ENCODE results near the gene ZMIZ1. TPM values are rescaled to one million over a fixed set of nuclear protein-coding genes. Genes with fewer than 3 reads are reported as not detected.

Gene ZMIZ1
- total RNA-seq, 1 donor from 2014 or later = 67.6 TPM

GRCh38 chr10:79320316-79320715 lies 251.6 kb downstream of the ZMIZ1 start:
- Mint-ChIP-seq H3K4me3 (no peak overlapping the region), H3K36me3 (ENCODE audit: low read depth) (peaks cover 14% of the 10 kb centered on the region), H3K4me1 (ENCODE audit: low read depth) (peaks cover 97% of the 10 kb centered on the region), H3K27ac (no peak overlapping the region), H3K9me3 (peaks cover 14% of the 10 kb centered on the region), H3K27me3 (ENCODE audit: insufficient read depth) (no peaks in the 10 kb centered on the region)
- DNase-seq (ENCODE audit: low spot score) = no peak
- intact Hi-C loops (cut with micrococcal nuclease) = loop anchor here (10.0 kb wide), 1 partner anchor 884 kb away; the partner anchor contains the start of gene ANXA11

GRCh38 chr10:79320820-79321493 lies 252.2 kb downstream of the ZMIZ1 start:
- Mint-ChIP-seq H3K4me3 (no peak overlapping the region), H3K4me1 (ENCODE audit: low read depth) (peaks cover 91% of the 10 kb centered on the region), H3K36me3 (ENCODE audit: low read depth) (peaks cover 9% of the 10 kb centered on the region), H3K9me3 (peaks cover 14% of the 10 kb centered on the region), H3K27me3 (ENCODE audit: insufficient read depth) (no peaks in the 10 kb centered on the region), H3K27ac (peak overlapping the region; percentile 73)
- intact Hi-C loops (cut with micrococcal nuclease) = loop anchor here (10.0 kb wide), 1 partner anchor 884 kb away; the partner anchor contains the start of gene ANXA11
- no peak for DNase-seq (ENCODE audit: low spot score)

GRCh38 chr10:79321494-79321882 lies 252.7 kb downstream of the ZMIZ1 start:
- intact Hi-C loops (cut with micrococcal nuclease) = loop anchor here (10.0 kb wide), 1 partner anchor 883 kb away; the partner anchor contains the start of gene ANXA11
- Mint-ChIP-seq H3K4me3 (no peak overlapping the region), H3K27ac (peak overlapping the region; percentile 73), H3K9me3 (peaks cover 14% of the 10 kb centered on the region), H3K27me3 (ENCODE audit: insufficient read depth) (no peaks in the 10 kb centered on the region), H3K4me1 (ENCODE audit: low read depth) (peaks cover 85% of the 10 kb centered on the region), H3K36me3 (ENCODE audit: low read depth) (peaks cover 9% of the 10 kb centered on the region)
- DNase-seq (ENCODE audit: low spot score) = no peak

- H3K27ac Mint-ChIP-seq = peak overlapping the region; percentile 98
Measured at GRCh38 chr10:79321951-79322350, 253.2 kb downstream of the ZMIZ1 start.

GRCh38 chr10:79322616-79323543 lies 254.1 kb downstream of the ZMIZ1 start:
- Mint-ChIP-seq H3K9me3 (peaks cover 14% of the 10 kb centered on the region), H3K36me3 (ENCODE audit: low read depth) (peaks cover 7% of the 10 kb centered on the region), H3K27me3 (ENCODE audit: insufficient read depth) (no peaks in the 10 kb centered on the region), H3K4me1 (ENCODE audit: low read depth) (peaks cover 71% of the 10 kb centered on the region), H3K4me3 (peak overlapping the region; percentile 70), H3K27ac (peak overlapping the region; percentile 98)
- intact Hi-C loops (cut with micrococcal nuclease) = loop anchor here (1.0 to 10.0 kb wide), 2 partner anchors 8 to 882 kb away; partner anchors contain the start of gene ANXA11
- DNase-seq (ENCODE audit: low spot score) = peak; percentile 76

More at GRCh38 chr10:79321951-79322350, 253.2 kb downstream of the ZMIZ1 start:
- peaks cover 81% of the 10 kb centered on the region for H3K4me1 Mint-ChIP-seq (ENCODE audit: low read depth)
- H3K9me3 Mint-ChIP-seq = peaks cover 14% of the 10 kb centered on the region
- DNase-seq (ENCODE audit: low spot score) = no peak
- intact Hi-C loops (cut with micrococcal nuclease) = loop anchor here (10.0 kb wide), 1 partner anchor 883 kb away; the partner anchor contains the start of gene ANXA11
- no peak overlapping the region for H3K4me3 Mint-ChIP-seq
- no peaks in the 10 kb centered on the region for H3K27me3 Mint-ChIP-seq (ENCODE audit: insufficient read depth)
- H3K36me3 Mint-ChIP-seq (ENCODE audit: low read depth) = peaks cover 7% of the 10 kb centered on the region

- H3K27me3 Mint-ChIP-seq (ENCODE audit: insufficient read depth) = no peaks in the 10 kb centered on the region
- peaks cover 64% of the 10 kb centered on the region for H3K4me1 Mint-ChIP-seq (ENCODE audit: low read depth)
- intact Hi-C loops (cut with micrococcal nuclease) = loop anchor here (1.0 to 10.0 kb wide), 2 partner anchors 8 to 881 kb away; partner anchors contain the start of gene ANXA11
- peak overlapping the region; percentile 70 for H3K4me3 Mint-ChIP-seq
- no peak for DNase-seq (ENCODE audit: low spot score)
- H3K9me3 Mint-ChIP-seq = peaks cover 14% of the 10 kb centered on the region
- H3K36me3 Mint-ChIP-seq (ENCODE audit: low read depth) = peaks cover 7% of the 10 kb centered on the region
- H3K27ac Mint-ChIP-seq = peak overlapping the region; percentile 98
Measured at GRCh38 chr10:79323602-79324001, 254.8 kb downstream of the ZMIZ1 start.

- Mint-ChIP-seq H3K9me3 (peaks cover 9% of the 10 kb centered on the region), H3K4me3 (no peak overlapping the region), H3K4me1 (ENCODE audit: low read depth) (peaks cover 60% of the 10 kb centered on the region), H3K36me3 (ENCODE audit: low read depth) (peaks cover 7% of the 10 kb centered on the region), H3K27me3 (ENCODE audit: insufficient read depth) (no peaks in the 10 kb centered on the region), H3K27ac (peak overlapping the region; percentile 98)
- intact Hi-C loops (cut with micrococcal nuclease) = loop anchor here (10.0 kb wide), 1 partner anchor 881 kb away; the partner anchor contains the start of gene ANXA11
- DNase-seq (ENCODE audit: low spot score) = no peak
Measured at GRCh38 chr10:79324032-79324695, 255.4 kb downstream of the ZMIZ1 start.

- Mint-ChIP-seq H3K27me3 (ENCODE audit: insufficient read depth) (no peaks in the 10 kb centered on the region), H3K9me3 (no peaks in the 10 kb centered on the region), H3K4me1 (ENCODE audit: low read depth) (peaks cover 55% of the 10 kb centered on the region), H3K4me3 (no peak overlapping the region), H3K36me3 (ENCODE audit: low read depth) (peaks cover 3% of the 10 kb centered on the region), H3K27ac (no peak overlapping the region)
- intact Hi-C loops (cut with micrococcal nuclease) = loop anchor here (10.0 kb wide), 1 partner anchor 878 kb away; the partner anchor contains the start of gene ANXA11
- no peak for DNase-seq (ENCODE audit: low spot score)
Measured at GRCh38 chr10:79326361-79327089, 257.8 kb downstream of the ZMIZ1 start.

GRCh38 chr10:79327090-79327457 lies 258.3 kb downstream of the ZMIZ1 start:
- Mint-ChIP-seq H3K4me1 (ENCODE audit: low read depth) (peaks cover 55% of the 10 kb centered on the region), H3K27ac (no peak overlapping the region), H3K4me3 (no peak overlapping the region), H3K36me3 (ENCODE audit: low read depth) (peaks cover 6% of the 10 kb centered on the region), H3K27me3 (ENCODE audit: insufficient read depth) (no peaks in the 10 kb centered on the region), H3K9me3 (peaks cover 3% of the 10 kb centered on the region)
- intact Hi-C loops (cut with micrococcal nuclease) = loop anchor here (10.0 kb wide), 1 partner anchor 878 kb away; the partner anchor contains the start of gene ANXA11
- no peak for DNase-seq (ENCODE audit: low spot score)

- intact Hi-C loops (cut with micrococcal nuclease) = loop anchor here (10.0 kb wide), 1 partner anchor 877 kb away; the partner anchor contains the start of gene ANXA11
- no peak overlapping the region for H3K4me3 Mint-ChIP-seq
- DNase-seq (ENCODE audit: low spot score) = no peak
- no peaks in the 10 kb centered on the region for H3K27me3 Mint-ChIP-seq (ENCODE audit: insufficient read depth)
- peaks cover 3% of the 10 kb centered on the region for H3K36me3 Mint-ChIP-seq (ENCODE audit: low read depth)
- H3K27ac Mint-ChIP-seq = no peak overlapping the region
- peaks cover 48% of the 10 kb centered on the region for H3K4me1 Mint-ChIP-seq (ENCODE audit: low read depth)
- peaks cover 3% of the 10 kb centered on the region for H3K9me3 Mint-ChIP-seq
Measured at GRCh38 chr10:79328147-79328701, 259.5 kb downstream of the ZMIZ1 start.

- peaks cover 4% of the 10 kb centered on the region for H3K36me3 Mint-ChIP-seq (ENCODE audit: low read depth)
- peaks cover 47% of the 10 kb centered on the region for H3K4me1 Mint-ChIP-seq (ENCODE audit: low read depth)
- H3K4me3 Mint-ChIP-seq = no peak overlapping the region
- H3K27ac Mint-ChIP-seq = peak overlapping the region; percentile 56
- no peaks in the 10 kb centered on the region for H3K27me3 Mint-ChIP-seq (ENCODE audit: insufficient read depth)
- no peak for DNase-seq (ENCODE audit: low spot score)
- peaks cover 4% of the 10 kb centered on the region for H3K9me3 Mint-ChIP-seq
- intact Hi-C loops (cut with micrococcal nuclease) = loop anchor here (10.0 kb wide), 1 partner anchor 876 kb away; the partner anchor contains the start of gene ANXA11
Measured at GRCh38 chr10:79328737-79329504, 260.2 kb downstream of the ZMIZ1 start.
